ENCODE measurements around the gene ANKMY2. TPM values are rescaled to one million over a fixed set of nuclear protein-coding genes. Genes with fewer than 3 reads are reported as not detected.

Gene ANKMY2
- total and polyA plus RNA-seq, 4 donors, result 9.4 to 22.5 (median 12.9) TPM

GRCh38 chr7:16550671-16551070 lies 94.9 kb downstream of the ANKMY2 start:
- H3K4me1 ChIP-seq (ENCODE audit: control insufficient read depth in 1 of 2, insufficient read depth in 2 of 2, low read length in 2 of 2), result no peaks in the 10 kb centered on the region
- DNase-seq (no peak), ATAC-seq (ENCODE audit: low FRiP score) (no peak)
- no peaks in the 10 kb centered on the region for H3K27me3 ChIP-seq (ENCODE audit: control insufficient read depth in 1 of 2, insufficient read depth in 2 of 2, low read length in 1 of 2)
- intact Hi-C loops (cut with DNase I), result no loop called here
- no peak overlapping the region for H3K4me3 ChIP-seq (ENCODE audit: low read length in 2 of 2)
- peaks cover 1% of the 10 kb centered on the region for H3K9me3 ChIP-seq (ENCODE audit: control insufficient read depth, low read length)
- WGBS, 2 donors, result 57 to 70% methylated on average over 1 of the region's 1 CpG
- no peaks in the 10 kb centered on the region for H3K36me3 ChIP-seq (ENCODE audit: control insufficient read depth in 1 of 2, insufficient read depth in 2 of 2, low read length in 1 of 2)
- no peak overlapping the region for H3K27ac ChIP-seq (ENCODE audit: low read depth in 1 of 2, low read length in 2 of 2)

Other genes with a start within 250 kb of the ANKMY2 start
- gene CRPPA, start 224.2 kb downstream of the ANKMY2 start, total RNA-seq, result 1 to 10 TPM; 2.1 to 2.4 TPM
- gene CRPPA, start 224.2 kb downstream of the ANKMY2 start, polyA plus RNA-seq, result under 1 TPM; 0.13 to 0.23 TPM
- gene SOSTDC1, start 180.0 kb downstream of the ANKMY2 start, total RNA-seq, result not detected
- not detected for gene SOSTDC1, start 180.0 kb downstream of the ANKMY2 start, polyA plus RNA-seq
- gene LRRC72, start 118.9 kb downstream of the ANKMY2 start, total RNA-seq, result not detected
- gene LRRC72, start 118.9 kb downstream of the ANKMY2 start, polyA plus RNA-seq, result not detected
- gene BZW2, start 427 bp upstream of the ANKMY2 start, total RNA-seq, result 10 to 100 TPM; 31.1 to 32.8 TPM
- gene BZW2, start 427 bp upstream of the ANKMY2 start, polyA plus RNA-seq, result 10 to 100 TPM in 1 of 2 donors, 1 to 10 TPM in 1; 9.0 to 14.5 TPM
- gene TSPAN13, start 108.0 kb upstream of the ANKMY2 start, total RNA-seq, result 10 to 100 TPM in 1 of 2 donors, 1 to 10 TPM in 1; 8.5 to 20.9 TPM
- gene TSPAN13, start 108.0 kb upstream of the ANKMY2 start, polyA plus RNA-seq, result 1 to 10 TPM; 1.5 to 7.9 TPM
- gene AGR2, start 159.2 kb upstream of the ANKMY2 start, total RNA-seq, result not detected
- gene AGR2, start 159.2 kb upstream of the ANKMY2 start, polyA plus RNA-seq, result 10 to 100 TPM in 1 of 2 donors, under 1 TPM in 1; 0.10 to 19.8 TPM
- gene AGR3, start 236.2 kb upstream of the ANKMY2 start, total RNA-seq, result not detected
- gene AGR3, start 236.2 kb upstream of the ANKMY2 start, polyA plus RNA-seq, result 100 to 1,000 TPM in 1 of 2 donors, not detected in 1; 100 TPM